HUES6 (cell line): ENCODE results near the gene IGLON5.

Experiments
- H3K27ac ChIP-seq: 2 replicates; pipeline ENCODE4 v1.7.0; 2013; ENCODE audit warnings: low read depth, mild to moderate bottlenecking, low read length, inconsistent platforms
- H3K27me3 ChIP-seq: 2 replicates; pipeline ENCODE4 v1.6.1; 2013; ENCODE audit warnings: low read length; ENCODE audit not compliant: control insufficient read depth, insufficient read depth
- H3K36me3 ChIP-seq: 2 replicates; pipeline ENCODE4 v1.6.1; 2013; ENCODE audit warnings: low read length; ENCODE audit not compliant: control insufficient read depth, insufficient read depth
- H3K4me1 ChIP-seq: 2 replicates; pipeline ENCODE4 v1.6.1; 2013; ENCODE audit warnings: low read length; ENCODE audit not compliant: control insufficient read depth, insufficient read depth
- H3K4me3 ChIP-seq: 2 replicates; pipeline ENCODE4 v1.5.1; 2013; ENCODE audit warnings: low read depth, low read length
- H3K9ac ChIP-seq: one replicate; pipeline ENCODE4 v1.6.1; 2013; ENCODE audit warnings: mild to moderate bottlenecking, low read length
- H3K9me3 ChIP-seq: 2 replicates; pipeline ENCODE4 v1.6.1; 2013; ENCODE audit warnings: low read depth, low read length; ENCODE audit not compliant: control insufficient read depth, insufficient read depth

The IGLON5 gene

GRCh38 chr19:51293571-51294210 is 17.8 kb upstream of the IGLON5 start:
- Histone ChIP-seq H3K27ac (peak overlapping the region; percentile 90), H3K4me1 (peaks cover 49% of the 10 kb centered on the region), H3K4me3 (peak overlapping the region; percentile 50), H3K36me3 (no peaks in the 10 kb centered on the region), H3K9ac (peak overlapping the region; percentile 95), H3K27me3 (no peaks in the 10 kb centered on the region; the same call in 1 of the 2 replicates), H3K9me3 (peaks cover 10% of the 10 kb centered on the region)

GRCh38 chr19:51294211-51294976 is 17.1 kb upstream of the IGLON5 start:
- no peaks in the 10 kb centered on the region for H3K36me3 ChIP-seq
- peaks cover 10% of the 10 kb centered on the region for H3K9me3 ChIP-seq
- H3K27me3 ChIP-seq: no peaks in the 10 kb centered on the region; the same call in 1 of the 2 replicates
- peak overlapping the region; percentile 50; the same call in 1 of the 2 replicates for H3K4me3 ChIP-seq
- H3K9ac ChIP-seq: peak overlapping the region; percentile 95
- H3K4me1 ChIP-seq: peaks cover 49% of the 10 kb centered on the region
- H3K27ac ChIP-seq: peak overlapping the region; percentile 90

- H3K27me3 ChIP-seq: no peaks in the 10 kb centered on the region; the same call in 1 of the 2 replicates
- peak overlapping the region; percentile 95 for H3K9ac ChIP-seq
- H3K9me3 ChIP-seq: peaks cover 6% of the 10 kb centered on the region; the same call in 1 of the 2 replicates
- H3K36me3 ChIP-seq: no peaks in the 10 kb centered on the region
- peak overlapping the region; percentile 90; the same call in 1 of the 2 replicates for H3K27ac ChIP-seq
- H3K4me1 ChIP-seq: peaks cover 49% of the 10 kb centered on the region
- peak overlapping the region; percentile 50; the same call in 1 of the 2 replicates for H3K4me3 ChIP-seq
These were observed 16.5 kb upstream of the IGLON5 start for GRCh38 chr19:51294977-51295375.

GRCh38 chr19:51295382-51296126 is 15.9 kb upstream of the IGLON5 start:
- peak overlapping the region; percentile 95 for H3K9ac ChIP-seq
- peak overlapping the region; percentile 90; the same call in 1 of the 2 replicates for H3K27ac ChIP-seq
- no peak overlapping the region; the same call in 1 of the 2 replicates for H3K4me3 ChIP-seq
- peaks cover 4% of the 10 kb centered on the region; the same call in 1 of the 2 replicates for H3K9me3 ChIP-seq
- H3K36me3 ChIP-seq: no peaks in the 10 kb centered on the region
- H3K4me1 ChIP-seq: peaks cover 49% of the 10 kb centered on the region
- no peaks in the 10 kb centered on the region; the same call in 1 of the 2 replicates for H3K27me3 ChIP-seq

GRCh38 chr19:51296336-51297093 is 14.9 kb upstream of the IGLON5 start:
- Histone ChIP-seq H3K4me3 (no peak overlapping the region), H3K36me3 (no peaks in the 10 kb centered on the region; the same call in 1 of the 2 replicates), H3K27ac (no peak overlapping the region), H3K4me1 (peaks cover 49% of the 10 kb centered on the region), H3K27me3 (no peaks in the 10 kb centered on the region; the same call in 1 of the 2 replicates), H3K9ac (peak overlapping the region; percentile 95), H3K9me3 (no peaks in the 10 kb centered on the region)

GRCh38 chr19:51297406-51297805 is 14.0 kb upstream of the IGLON5 start:
- H3K36me3 ChIP-seq: no peaks in the 10 kb centered on the region; the same call in 1 of the 2 replicates
- H3K9me3 ChIP-seq: no peaks in the 10 kb centered on the region
- no peak overlapping the region for H3K9ac ChIP-seq
- no peak overlapping the region for H3K27ac ChIP-seq
- no peaks in the 10 kb centered on the region; the same call in 1 of the 2 replicates for H3K27me3 ChIP-seq
- H3K4me1 ChIP-seq: peaks cover 44% of the 10 kb centered on the region
- H3K4me3 ChIP-seq: no peak overlapping the region

- peaks cover 12% of the 10 kb centered on the region; the same call in 1 of the 2 replicates for H3K9me3 ChIP-seq
- no peak overlapping the region for H3K9ac ChIP-seq
These were observed 10.2 kb upstream of the IGLON5 start for GRCh38 chr19:51301266-51301665.

GRCh38 chr19:51305479-51305878 is 6.0 kb upstream of the IGLON5 start:
- no peaks in the 10 kb centered on the region; the same call in 1 of the 2 replicates for H3K36me3 ChIP-seq
- H3K27ac ChIP-seq: no peak overlapping the region
- no peak overlapping the region for H3K4me3 ChIP-seq

More at GRCh38 chr19:51301266-51301665, 10.2 kb upstream of the IGLON5 start:
- H3K4me3 ChIP-seq: no peak overlapping the region
- no peaks in the 10 kb centered on the region; the same call in 1 of the 2 replicates for H3K36me3 ChIP-seq
- no peaks in the 10 kb centered on the region for H3K27me3 ChIP-seq
- no peak overlapping the region for H3K27ac ChIP-seq
- H3K4me1 ChIP-seq: peaks cover 5% of the 10 kb centered on the region

GRCh38 chr19:51316688-51317087 is 5.2 kb downstream of the IGLON5 start:
- Histone ChIP-seq H3K9me3 (peaks cover 5% of the 10 kb centered on the region), H3K36me3 (peaks cover 4% of the 10 kb centered on the region; the same call in 1 of the 2 replicates), H3K27ac (no peak overlapping the region), H3K4me1 (peaks cover 19% of the 10 kb centered on the region), H3K9ac (no peak overlapping the region), H3K27me3 (no peaks in the 10 kb centered on the region), H3K4me3 (no peak overlapping the region)

More at GRCh38 chr19:51305479-51305878, 6.0 kb upstream of the IGLON5 start:
- Histone ChIP-seq H3K4me1 (peaks cover 8% of the 10 kb centered on the region), H3K9ac (no peak overlapping the region), H3K27me3 (no peaks in the 10 kb centered on the region), H3K9me3 (peaks cover 19% of the 10 kb centered on the region; the same call in 1 of the 2 replicates)

GRCh38 chr19:51317376-51317775 is 5.9 kb downstream of the IGLON5 start:
- Histone ChIP-seq H3K9ac (no peak overlapping the region), H3K4me3 (no peak overlapping the region), H3K4me1 (peaks cover 19% of the 10 kb centered on the region), H3K9me3 (peaks cover 5% of the 10 kb centered on the region), H3K27me3 (no peaks in the 10 kb centered on the region), H3K36me3 (peaks cover 4% of the 10 kb centered on the region; the same call in 1 of the 2 replicates), H3K27ac (no peak overlapping the region)
